Measurements from ENCODE around the gene C20orf202.

The C20orf202 gene

GRCh38 chr20:1184638-1185315 lies 18.5 kb upstream of the C20orf202 start, which contains the start of gene TMEM74B:
TSS of gene TMEM74B (minus strand) at chr20:1184981. CDS start at chr20:1183801, 1,180 bp downstream.
- no peak for DNase-seq (ENCODE audit: low read depth)

- no peak for DNase-seq (ENCODE audit: low read depth)
Observed at GRCh38 chr20:1185316-1185741, 17.9 kb upstream of the C20orf202 start.

GRCh38 chr20:1185790-1186334 lies 17.4 kb upstream of the C20orf202 start:
- DNase-seq (ENCODE audit: low read depth), result no peak

- DNase-seq (ENCODE audit: low read depth), result no peak
Observed at GRCh38 chr20:1186367-1186991, 16.8 kb upstream of the C20orf202 start.

- DNase-seq (ENCODE audit: low read depth), result no peak
Observed at GRCh38 chr20:1187605-1188171, 15.6 kb upstream of the C20orf202 start.

- DNase-seq (ENCODE audit: low read depth), result no peak
Observed at GRCh38 chr20:1188347-1188746, 14.9 kb upstream of the C20orf202 start.

GRCh38 chr20:1189827-1190226 lies 13.4 kb upstream of the C20orf202 start:
- no peak for DNase-seq (ENCODE audit: low read depth)

- no peak for DNase-seq (ENCODE audit: low read depth)
Observed at GRCh38 chr20:1190847-1191246, 12.4 kb upstream of the C20orf202 start.

GRCh38 chr20:1191299-1191698 lies 12.0 kb upstream of the C20orf202 start:
- no peak for DNase-seq (ENCODE audit: low read depth)

- no peak for DNase-seq (ENCODE audit: low read depth)
Observed at GRCh38 chr20:1195226-1195625, 8.0 kb upstream of the C20orf202 start.

- no peak for DNase-seq (ENCODE audit: low read depth)
Observed at GRCh38 chr20:1196634-1197033, 6.6 kb upstream of the C20orf202 start.

- DNase-seq (ENCODE audit: low read depth), result no peak
Observed at GRCh38 chr20:1197801-1198200, 5.5 kb upstream of the C20orf202 start.

- no peak for DNase-seq (ENCODE audit: low read depth)
Observed at GRCh38 chr20:1198751-1199150, 4.5 kb upstream of the C20orf202 start.

GRCh38 chr20:1199212-1199873 lies 3.9 kb upstream of the C20orf202 start:
- DNase-seq (ENCODE audit: low read depth), result no peak

GRCh38 chr20:1199964-1200363 lies 3.3 kb upstream of the C20orf202 start:
- no peak for DNase-seq (ENCODE audit: low read depth)

GRCh38 chr20:1203630-1204029 lies 376 bp downstream of the C20orf202 start:
- DNase-seq (ENCODE audit: low read depth), result no peak

- DNase-seq (ENCODE audit: low read depth), result no peak
Observed at GRCh38 chr20:1204113-1204512, 859 bp downstream of the C20orf202 start.

- no peak for DNase-seq (ENCODE audit: low read depth)
Observed at GRCh38 chr20:1204576-1204975, 1.3 kb downstream of the C20orf202 start.

- DNase-seq (ENCODE audit: low read depth), result no peak
Observed at GRCh38 chr20:1205802-1206201, 2.5 kb downstream of the C20orf202 start.

- DNase-seq (ENCODE audit: low read depth), result no peak
Observed at GRCh38 chr20:1206366-1207148, 3.3 kb downstream of the C20orf202 start.

- DNase-seq (ENCODE audit: low read depth), result no peak
Observed at GRCh38 chr20:1207293-1207878, 4.1 kb downstream of the C20orf202 start.

Data from stromal cell of bone marrow (primary cell).